Neural crest cell (in vitro differentiated cells): ENCODE measurements around the gene CD69. TPM values are rescaled to one million over a fixed set of nuclear protein-coding genes. Genes with fewer than 3 reads are reported as not detected.

ENCODE experiments used
- DNase-seq: peaks from one replicate; pipeline ENCODE4 v3.0.0; 2021; ENCODE audit warnings: low read depth, mixed read lengths, low spot score
- H3K27ac Mint-ChIP-seq: one replicate; pipeline ENCODE4 v1.8.0; 2021; ENCODE audit warnings: mild to moderate bottlenecking, mixed read lengths; ENCODE audit not compliant: unreplicated experiment
- H3K27me3 Mint-ChIP-seq: 2 replicates; pipeline ENCODE4 v1.8.0; 2021; ENCODE audit warnings: low read depth, mild to moderate bottlenecking, mixed read lengths
- H3K36me3 Mint-ChIP-seq: 2 replicates; pipeline ENCODE4 v1.8.0; 2021; ENCODE audit warnings: low read depth, mild to moderate bottlenecking, mixed read lengths
- H3K4me1 Mint-ChIP-seq: 2 replicates; pipeline ENCODE4 v1.8.0; 2021; ENCODE audit warnings: mixed read lengths
- H3K4me3 Mint-ChIP-seq: one replicate; pipeline ENCODE4 v1.8.0; 2021; ENCODE audit warnings: mild to moderate bottlenecking, mixed read lengths
- H3K9me3 Mint-ChIP-seq: 2 replicates; pipeline ENCODE4 v1.8.0; 2021; ENCODE audit warnings: mixed read lengths
- total RNA-seq: library from RNA; stranded (reverse); gene quantifications from 2 replicates; pipeline ENCODE4 v1.2.1, GENCODE V29; 2021
- TF ChIP-seq, protein P1 (sequence below): fragments of 200-600 bp; sonication (generic); conservative IDR thresholded peaks from 2 replicates; pipeline ENCODE4 v1.5.0; 2021; ENCODE audit warnings: antibody characterized with exemption, mild to moderate bottlenecking

CD69 gene
- total RNA-seq, 1 donor from 2014 or later, result not detected

DNA sequence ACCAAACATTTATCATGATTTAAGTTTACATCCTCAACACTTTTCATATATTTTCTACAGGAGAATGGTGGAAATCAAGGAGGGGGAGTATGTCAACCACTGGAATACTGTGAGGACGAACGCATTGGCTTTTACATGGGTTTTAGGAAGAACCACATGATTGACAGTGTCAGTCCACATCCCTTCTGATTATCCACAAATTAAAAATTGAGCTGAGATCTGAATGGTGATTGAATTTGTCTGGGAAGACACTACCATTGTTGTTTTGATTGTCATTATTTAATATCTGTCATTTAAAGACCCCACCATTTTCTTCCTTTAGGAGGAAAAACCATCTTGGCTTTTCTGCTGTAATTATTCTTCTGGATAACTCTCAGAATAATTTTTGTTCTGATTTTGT, 35.2 kb upstream of the CD69 start:
- Mint-ChIP-seq H3K4me3 (no peak overlapping the region), H3K36me3 (no peaks in the 10 kb centered on the region), H3K27me3 (no peaks in the 10 kb centered on the region), H3K27ac (no peak overlapping the region), H3K4me1 (no peaks in the 10 kb centered on the region), H3K9me3 (no peaks in the 10 kb centered on the region)
- TF ChIP-seq, protein P1, sequence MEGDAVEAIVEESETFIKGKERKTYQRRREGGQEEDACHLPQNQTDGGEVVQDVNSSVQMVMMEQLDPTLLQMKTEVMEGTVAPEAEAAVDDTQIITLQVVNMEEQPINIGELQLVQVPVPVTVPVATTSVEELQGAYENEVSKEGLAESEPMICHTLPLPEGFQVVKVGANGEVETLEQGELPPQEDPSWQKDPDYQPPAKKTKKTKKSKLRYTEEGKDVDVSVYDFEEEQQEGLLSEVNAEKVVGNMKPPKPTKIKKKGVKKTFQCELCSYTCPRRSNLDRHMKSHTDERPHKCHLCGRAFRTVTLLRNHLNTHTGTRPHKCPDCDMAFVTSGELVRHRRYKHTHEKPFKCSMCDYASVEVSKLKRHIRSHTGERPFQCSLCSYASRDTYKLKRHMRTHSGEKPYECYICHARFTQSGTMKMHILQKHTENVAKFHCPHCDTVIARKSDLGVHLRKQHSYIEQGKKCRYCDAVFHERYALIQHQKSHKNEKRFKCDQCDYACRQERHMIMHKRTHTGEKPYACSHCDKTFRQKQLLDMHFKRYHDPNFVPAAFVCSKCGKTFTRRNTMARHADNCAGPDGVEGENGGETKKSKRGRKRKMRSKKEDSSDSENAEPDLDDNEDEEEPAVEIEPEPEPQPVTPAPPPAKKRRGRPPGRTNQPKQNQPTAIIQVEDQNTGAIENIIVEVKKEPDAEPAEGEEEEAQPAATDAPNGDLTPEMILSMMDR, result no peak
- DNase-seq, result no peak

DNA sequence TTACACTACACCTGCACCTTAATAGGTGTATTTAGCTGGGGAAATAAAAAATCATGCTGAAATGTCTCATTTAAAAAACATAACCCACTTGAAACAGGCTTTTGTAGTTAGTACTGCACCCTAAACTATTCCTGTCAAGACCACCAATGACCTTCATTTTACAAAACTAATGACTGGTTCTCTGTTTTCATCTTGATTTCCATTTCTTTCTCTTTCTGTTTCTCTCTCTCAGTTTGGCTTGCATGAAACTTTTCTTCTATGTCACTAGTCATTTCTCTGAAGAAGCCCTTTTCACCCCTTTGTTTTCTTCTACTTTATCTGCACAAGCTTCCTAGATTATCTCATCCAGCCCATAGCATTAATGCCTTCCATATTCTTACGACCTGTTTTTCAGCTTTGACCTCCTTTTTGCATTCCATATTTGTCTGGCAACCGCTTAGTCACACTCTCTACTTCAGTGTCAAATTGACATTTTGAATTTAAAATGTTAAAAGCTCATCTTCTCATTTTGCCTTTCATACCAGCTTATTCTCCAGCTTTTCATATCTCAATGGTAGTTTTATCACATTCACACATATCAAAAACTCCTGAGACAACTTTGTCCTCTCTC, 33.9 kb upstream of the CD69 start:
- Mint-ChIP-seq H3K4me1 (no peaks in the 10 kb centered on the region), H3K4me3 (no peak overlapping the region)

DNA sequence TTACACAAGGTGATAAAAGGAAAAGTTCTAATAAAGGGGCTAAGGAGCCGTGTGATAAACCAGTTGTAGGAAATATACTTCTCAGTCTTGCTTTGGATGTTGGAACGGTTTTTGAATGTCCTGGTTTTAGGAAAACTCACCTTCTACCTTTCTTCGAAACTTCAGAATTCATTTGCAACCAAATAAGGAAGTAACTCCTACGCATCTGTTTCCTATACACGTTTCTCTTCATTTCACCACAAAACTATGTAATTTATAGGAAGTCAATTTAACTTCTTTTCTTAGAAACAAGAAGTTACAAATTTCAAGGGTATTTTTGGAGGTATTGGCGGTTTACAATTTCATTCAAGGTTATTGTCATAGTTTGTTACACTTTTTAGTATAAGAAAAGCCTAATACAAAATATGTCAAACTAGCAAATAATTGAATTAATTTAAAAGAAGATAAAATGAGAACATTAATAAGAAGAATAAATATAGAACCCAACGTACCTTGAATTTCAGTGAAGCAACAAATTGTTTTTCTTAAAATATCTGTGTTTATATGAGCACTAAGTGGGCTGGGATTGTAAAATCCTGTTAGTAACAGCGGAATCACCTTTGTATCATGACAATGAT, 33.2 kb upstream of the CD69 start:
- Mint-ChIP-seq H3K4me1 (no peaks in the 10 kb centered on the region), H3K9me3 (peaks cover 9% of the 10 kb centered on the region)
- TF ChIP-seq, protein P1, result no peak

More for the DNA sequence above, 33.9 kb upstream of the CD69 start:
- no peak for DNase-seq
- H3K9me3 Mint-ChIP-seq, result peaks cover 5% of the 10 kb centered on the region
- no peaks in the 10 kb centered on the region for H3K36me3 Mint-ChIP-seq
- no peak overlapping the region for H3K27ac Mint-ChIP-seq
- TF ChIP-seq, protein P1, result no peak
- no peaks in the 10 kb centered on the region for H3K27me3 Mint-ChIP-seq

DNA sequence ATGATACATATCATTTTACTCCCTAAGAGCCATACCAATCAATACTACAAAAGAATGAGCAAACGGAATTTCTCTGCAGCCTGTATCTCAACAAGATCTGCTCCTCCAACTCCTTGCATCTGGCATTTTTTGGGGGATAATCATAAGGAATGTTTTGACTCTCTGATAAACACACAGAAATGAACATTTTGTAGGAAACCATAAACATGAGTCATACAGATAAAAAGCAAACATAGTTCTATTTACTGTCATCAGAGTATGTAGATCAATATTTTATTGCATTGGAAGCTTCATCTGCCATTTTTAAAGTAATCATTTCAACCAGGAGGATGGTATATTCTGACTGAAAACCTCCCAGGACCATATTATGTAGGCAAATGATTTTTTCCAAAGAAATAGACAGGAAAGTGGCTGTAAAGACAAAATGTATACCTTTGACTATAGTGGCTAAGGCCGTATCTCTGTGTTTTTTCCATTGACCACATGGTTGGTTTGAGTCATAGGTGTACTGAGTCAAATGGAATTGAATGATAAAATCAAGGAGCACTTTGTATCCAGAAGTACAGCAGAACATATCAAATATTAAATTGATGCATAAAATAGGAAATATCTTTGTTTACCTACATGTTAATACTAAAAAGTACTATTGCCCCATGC, 32.4 kb upstream of the CD69 start:
- TF ChIP-seq, protein P1, result no peak
- H3K27me3 Mint-ChIP-seq, result no peaks in the 10 kb centered on the region
- no peak overlapping the region for H3K27ac Mint-ChIP-seq
- no peaks in the 10 kb centered on the region for H3K4me1 Mint-ChIP-seq
- no peaks in the 10 kb centered on the region for H3K36me3 Mint-ChIP-seq
- DNase-seq, result no peak
- H3K4me3 Mint-ChIP-seq, result no peak overlapping the region
- H3K9me3 Mint-ChIP-seq, result peaks cover 9% of the 10 kb centered on the region

More for the DNA sequence above, 33.2 kb upstream of the CD69 start:
- no peaks in the 10 kb centered on the region for H3K27me3 Mint-ChIP-seq
- DNase-seq, result no peak
- H3K36me3 Mint-ChIP-seq, result no peaks in the 10 kb centered on the region
- no peak overlapping the region for H3K4me3 Mint-ChIP-seq
- no peak overlapping the region for H3K27ac Mint-ChIP-seq

DNA sequence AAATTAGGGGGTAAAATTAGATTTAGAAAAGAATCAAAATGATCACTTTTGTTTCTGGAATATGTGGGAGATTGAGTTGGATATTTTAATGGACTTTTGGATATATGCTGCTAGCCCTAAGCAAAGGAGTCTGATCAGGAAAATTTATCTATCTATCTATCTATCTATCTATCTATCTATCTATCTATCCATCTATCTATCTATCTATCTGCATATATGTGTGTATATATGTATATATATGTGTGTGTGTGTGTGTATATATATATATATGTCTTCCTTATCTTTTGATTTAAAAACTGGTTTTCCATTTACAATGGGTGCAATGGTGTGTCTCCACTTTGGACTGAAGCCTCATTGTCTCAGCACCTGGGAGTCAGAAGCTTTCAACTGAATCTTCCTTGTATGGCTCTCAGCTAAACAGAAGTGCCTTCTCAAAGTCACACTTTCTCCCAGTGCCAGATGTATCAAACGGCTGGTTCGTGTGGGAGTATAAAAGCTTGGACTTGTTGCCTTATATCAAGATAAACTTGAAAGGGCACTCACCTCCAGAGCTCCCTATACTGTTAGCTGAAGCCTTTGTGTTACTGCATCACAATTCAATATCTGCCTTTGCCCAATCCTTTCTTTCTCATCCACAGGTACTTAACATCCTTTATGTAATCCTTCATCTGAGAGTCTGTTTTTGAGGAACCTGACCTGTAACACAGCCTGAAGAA, 31.6 kb upstream of the CD69 start:
- Mint-ChIP-seq H3K27me3 (no peaks in the 10 kb centered on the region), H3K4me1 (no peaks in the 10 kb centered on the region), H3K9me3 (peaks cover 9% of the 10 kb centered on the region), H3K4me3 (no peak overlapping the region), H3K27ac (no peak overlapping the region), H3K36me3 (no peaks in the 10 kb centered on the region)
- TF ChIP-seq, protein P1, result no peak
- no peak for DNase-seq
